Large intestine (tissue), 3 donors: Measurements from ENCODE around the gene NHS. TPM values are rescaled to one million over a fixed set of nuclear protein-coding genes. Genes with fewer than 3 reads are reported as not detected.
"Not testable (repeated sequence)": the region's sequence is repeated elsewhere in the genome, so short reads cannot be mapped to it uniquely, and the experiment has no call there.

Source experiments
- DNase-seq, 2 donors: peaks; one replicate each; pipeline versions ENCODE4 v3.0.0 to v3.0.0-alpha.2; 2013
- H3K27ac ChIP-seq: one replicate; pipeline ENCODE4 v1.5.1; 2013; ENCODE audit warnings: low read length
- H3K27me3 ChIP-seq: 2 replicates; pipeline ENCODE4 v1.6.1; 2013; ENCODE audit warnings: low read length; ENCODE audit not compliant: control insufficient read depth, insufficient read depth
- H3K36me3 ChIP-seq: 2 replicates; pipeline ENCODE4 v1.6.1; 2013; ENCODE audit warnings: low read length; ENCODE audit not compliant: control insufficient read depth, insufficient read depth
- H3K4me1 ChIP-seq: one replicate; pipeline ENCODE4 v1.6.1; 2013; ENCODE audit warnings: low read length; ENCODE audit not compliant: control insufficient read depth, insufficient read depth
- H3K4me3 ChIP-seq: one replicate; pipeline ENCODE4 v1.5.1; 2013; ENCODE audit warnings: low read length
- H3K9me3 ChIP-seq: one replicate; pipeline ENCODE4 v1.6.1; 2013; ENCODE audit warnings: mild to moderate bottlenecking, low read depth, low read length, moderate library complexity; ENCODE audit not compliant: control insufficient read depth
- WGBS: methylation state at CpG from one replicate; pipeline ENCODE4 v1.1.5; 2013; ENCODE audit warnings: low lambda C conversion rate; ENCODE audit not compliant: insufficient coverage; 5-methylcytosine and 5-hydroxymethylcytosine counted together
- polyA plus RNA-seq: library from polyadenylated mRNA; unstranded; fragments of 120-200 nt; gene quantifications from one replicate; pipeline ENCODE4 v1.2.1, GENCODE V29; 2013

The NHS gene
- polyA plus RNA-seq, 1 donor: 6.6 TPM

- no CpG with 5 or more reads among the region's 3 CpGs for WGBS
- Histone ChIP-seq H3K4me1 (peaks cover 10% of the 10 kb centered on the region), H3K27me3 (no peaks in the 10 kb centered on the region), H3K4me3 (no peak overlapping the region), H3K9me3 (no peaks in the 10 kb centered on the region), H3K36me3 (no peaks in the 10 kb centered on the region), H3K27ac (peak overlapping the region; percentile 32)
- peak; percentile 35 to 71 for DNase-seq
These were observed 67.9 kb downstream of the NHS start for GRCh38 chrX:17442898-17443297.

- H3K4me3 ChIP-seq: no peak overlapping the region
- H3K4me1 ChIP-seq: peaks cover 10% of the 10 kb centered on the region
- H3K27me3 ChIP-seq: no peaks in the 10 kb centered on the region
- DNase-seq: no peak
- WGBS: no CpG with 5 or more reads among the region's 4 CpGs
- peak overlapping the region; percentile 20 for H3K27ac ChIP-seq
- H3K9me3 ChIP-seq: no peaks in the 10 kb centered on the region
- no peaks in the 10 kb centered on the region for H3K36me3 ChIP-seq
These were observed 68.6 kb downstream of the NHS start for GRCh38 chrX:17443556-17443955.

GRCh38 chrX:17446269-17446668, 71.3 kb downstream of the NHS start:
- not testable (repeated sequence) for H3K36me3 ChIP-seq, H3K9me3 ChIP-seq, H3K4me1 ChIP-seq, H3K4me3 ChIP-seq, H3K27me3 ChIP-seq, H3K27ac ChIP-seq, DNase-seq
- WGBS: no CpG with 5 or more reads among the region's 5 CpGs

GRCh38 chrX:17448188-17448587, 73.2 kb downstream of the NHS start:
- no peaks in the 10 kb centered on the region for H3K27me3 ChIP-seq
- WGBS: no CpG with 5 or more reads among the region's 2 CpGs
- no peaks in the 10 kb centered on the region for H3K9me3 ChIP-seq
- no peaks in the 10 kb centered on the region for H3K36me3 ChIP-seq
- DNase-seq: no peak
- H3K4me1 ChIP-seq: peaks cover 5% of the 10 kb centered on the region
- no peak overlapping the region for H3K4me3 ChIP-seq
- no peak overlapping the region for H3K27ac ChIP-seq

- H3K36me3 ChIP-seq: no peaks in the 10 kb centered on the region
- H3K27ac ChIP-seq: no peak overlapping the region
- H3K4me1 ChIP-seq: peaks cover 5% of the 10 kb centered on the region
- no peak overlapping the region for H3K4me3 ChIP-seq
- WGBS: no CpG with 5 or more reads among the region's 2 CpGs
- no peaks in the 10 kb centered on the region for H3K9me3 ChIP-seq
- no peak for DNase-seq
- no peaks in the 10 kb centered on the region for H3K27me3 ChIP-seq
These were observed 74.9 kb downstream of the NHS start for GRCh38 chrX:17449866-17450265.

- Histone ChIP-seq H3K27me3 (no peaks in the 10 kb centered on the region), H3K9me3 (no peaks in the 10 kb centered on the region), H3K27ac (no peak overlapping the region), H3K36me3 (no peaks in the 10 kb centered on the region), H3K4me1 (no peaks in the 10 kb centered on the region), H3K4me3 (no peak overlapping the region)
- no peak for DNase-seq
These were observed 78.8 kb downstream of the NHS start for GRCh38 chrX:17453788-17454187.

- Histone ChIP-seq H3K4me3 (no peak overlapping the region), H3K36me3 (no peaks in the 10 kb centered on the region)
- no CpG with 5 or more reads among the region's 6 CpGs for WGBS
These were observed 81.5 kb downstream of the NHS start for GRCh38 chrX:17456526-17456925.

GRCh38 chrX:17459008-17459611, 84.1 kb downstream of the NHS start:
- Histone ChIP-seq H3K4me3 (no peak overlapping the region), H3K36me3 (no peaks in the 10 kb centered on the region), H3K27me3 (no peaks in the 10 kb centered on the region), H3K9me3 (no peaks in the 10 kb centered on the region), H3K4me1 (no peaks in the 10 kb centered on the region), H3K27ac (no peak overlapping the region)
- DNase-seq: peak in 1 of 2 donors; percentile 11
- WGBS: no CpG with 5 or more reads among the region's 4 CpGs

More at GRCh38 chrX:17456526-17456925, 81.5 kb downstream of the NHS start:
- Histone ChIP-seq H3K27ac (no peak overlapping the region), H3K27me3 (no peaks in the 10 kb centered on the region), H3K4me1 (no peaks in the 10 kb centered on the region), H3K9me3 (no peaks in the 10 kb centered on the region)
- no peak for DNase-seq

- no peak overlapping the region for H3K4me3 ChIP-seq
- DNase-seq: no peak
These were observed 84.7 kb downstream of the NHS start for GRCh38 chrX:17459661-17460060.

GRCh38 chrX:17462881-17463280, 87.9 kb downstream of the NHS start:
- no peak for DNase-seq
- H3K4me3 ChIP-seq: no peak overlapping the region
- no peaks in the 10 kb centered on the region for H3K27me3 ChIP-seq
- H3K27ac ChIP-seq: no peak overlapping the region
- H3K36me3 ChIP-seq: no peaks in the 10 kb centered on the region
- no peaks in the 10 kb centered on the region for H3K4me1 ChIP-seq
- WGBS: no CpG with 5 or more reads among the region's 1 CpG
- no peaks in the 10 kb centered on the region for H3K9me3 ChIP-seq

More at GRCh38 chrX:17459661-17460060, 84.7 kb downstream of the NHS start:
- H3K27ac ChIP-seq: no peak overlapping the region
- H3K36me3 ChIP-seq: no peaks in the 10 kb centered on the region
- no peaks in the 10 kb centered on the region for H3K4me1 ChIP-seq
- WGBS: no CpG with 5 or more reads among the region's 1 CpG
- H3K27me3 ChIP-seq: no peaks in the 10 kb centered on the region
- H3K9me3 ChIP-seq: no peaks in the 10 kb centered on the region

GRCh38 chrX:17464194-17464593, 89.2 kb downstream of the NHS start:
- no peaks in the 10 kb centered on the region for H3K9me3 ChIP-seq
- H3K36me3 ChIP-seq: no peaks in the 10 kb centered on the region
- H3K27me3 ChIP-seq: no peaks in the 10 kb centered on the region
- no peak for DNase-seq
- no peak overlapping the region for H3K4me3 ChIP-seq
- H3K4me1 ChIP-seq: no peaks in the 10 kb centered on the region
- no peak overlapping the region for H3K27ac ChIP-seq
